MM.1S (cell line): ENCODE results near the gene CSGALNACT2.
A peak's percentile ranks its signal among the peaks of the same experiment; 100 is the strongest.

Experiments
- DNase-seq: peaks from one replicate; pipeline ENCODE4 v3.0.0-alpha.2; 2015
- H2AFZ ChIP-seq: fragments of 300-600 bp; sonication (generic); 2 replicates; pipeline ENCODE4 v1.6.0; 2016; ENCODE audit warnings: antibody characterized with exemption, low read length
- H3F3A ChIP-seq: fragments of 300-600 bp; sonication (generic); 2 replicates; pipeline ENCODE4 v1.6.1; 2016; ENCODE audit warnings: mild to moderate bottlenecking, antibody characterized with exemption, low read length, moderate library complexity, mixed read lengths; ENCODE audit not compliant: insufficient read depth
- H3K27ac ChIP-seq: fragments of 300-600 bp; sonication (generic); 2 replicates; pipeline ENCODE4 v1.5.1; 2016; ENCODE audit warnings: mild to moderate bottlenecking, low read length
- H3K27me3 ChIP-seq: fragments of 300-600 bp; sonication (generic); replicated peaks from 2 replicates; pipeline ENCODE4 v1.6.0; 2016; ENCODE audit warnings: low read length; ENCODE audit not compliant: insufficient read depth
- H3K36me3 ChIP-seq: fragments of 300-600 bp; sonication (generic); replicated peaks from 2 replicates; pipeline ENCODE4 v1.6.1; 2016; ENCODE audit warnings: mild to moderate bottlenecking, low read length, mixed read lengths; ENCODE audit not compliant: insufficient read depth
- H3K4me1 ChIP-seq: fragments of 300-600 bp; sonication (generic); 2 replicates; pipeline ENCODE4 v1.6.1; 2016; ENCODE audit warnings: low read length, mixed read lengths
- H3K4me2 ChIP-seq: fragments of 300-600 bp; sonication (generic); 2 replicates; pipeline ENCODE4 v1.6.0; 2016; ENCODE audit warnings: low read depth, low read length
- H3K4me3 ChIP-seq: fragments of 300-600 bp; sonication (generic); 2 replicates; pipeline ENCODE4 v1.5.1; 2016; ENCODE audit warnings: low read length, mixed read lengths
- H3K79me2 ChIP-seq: fragments of 300-600 bp; sonication (generic); 2 replicates; pipeline ENCODE4 v1.6.1; 2016; ENCODE audit warnings: mixed run types, low read length, mixed read lengths
- H3K9ac ChIP-seq: fragments of 300-600 bp; sonication (generic); 2 replicates; pipeline ENCODE4 v1.6.1; 2016; ENCODE audit warnings: low read length, mixed read lengths
- H3K9me2 ChIP-seq: fragments of 300-600 bp; sonication (generic); replicated peaks from 2 replicates; pipeline ENCODE4 v1.6.1; 2016; ENCODE audit warnings: mild to moderate bottlenecking, low read length, mixed read lengths; ENCODE audit not compliant: insufficient read depth
- H3K9me3 ChIP-seq: fragments of 300-600 bp; sonication (generic); replicated peaks from 2 replicates; pipeline ENCODE4 v1.6.1; 2016; ENCODE audit warnings: mild to moderate bottlenecking, low read length, mixed read lengths; ENCODE audit not compliant: insufficient read depth
- H4K20me1 ChIP-seq: fragments of 300-600 bp; sonication (generic); 2 replicates; pipeline ENCODE4 v1.6.1; 2016; ENCODE audit warnings: mild to moderate bottlenecking, low read length, moderate library complexity, mixed read lengths; ENCODE audit not compliant: insufficient read depth
- CTCF ChIP-seq: fragments of 300-600 bp; sonication (generic); IDR thresholded peaks from 2 replicates; pipeline ENCODE4 v1.5.1; 2016; ENCODE audit warnings: antibody characterized with exemption, low read length, mixed read lengths
- EZH2 ChIP-seq: fragments of 300-600 bp; sonication (generic); optimal IDR thresholded peaks from 2 replicates; pipeline ENCODE3; 2017; ENCODE audit warnings: low read depth, mild to moderate bottlenecking, antibody characterized with exemption, low read length, mixed read lengths
- EZH2phosphoT487 ChIP-seq: fragments of 300-600 bp; sonication (generic); IDR thresholded peaks from 2 replicates; pipeline ENCODE4 v1.6.1; 2018; ENCODE audit warnings: antibody characterized with exemption, low read length

Gene CSGALNACT2

GRCh38 chr10:43125881-43126731 lies 12.1 kb upstream of the CSGALNACT2 start:
- H3K79me2 ChIP-seq: no peaks in the 10 kb centered on the region
- no peak for DNase-seq
- 0 out of 2 replicates have a peak overlapping the region, but pooled peaks have one; percentile 1 for H3K4me2 ChIP-seq
- no peaks in the 10 kb centered on the region for H3K9me2 ChIP-seq
- no peaks in the 10 kb centered on the region for H3K27me3 ChIP-seq
- no peaks in the 10 kb centered on the region for H4K20me1 ChIP-seq
- no peak overlapping the region for H3K27ac ChIP-seq
- H3K9ac ChIP-seq: no peak overlapping the region
- H2AFZ ChIP-seq: no peak overlapping the region
- no peaks in the 10 kb centered on the region for H3K36me3 ChIP-seq
- no peaks in the 10 kb centered on the region for H3K9me3 ChIP-seq
- no peak overlapping the region for H3K4me3 ChIP-seq
- peaks cover 11% of the 10 kb centered on the region for H3F3A ChIP-seq
- peaks cover 28% of the 10 kb centered on the region for H3K4me1 ChIP-seq
- no peak for TF ChIP-seq CTCF

- H3K9me2 ChIP-seq: no peaks in the 10 kb centered on the region
- H3K27me3 ChIP-seq: no peaks in the 10 kb centered on the region
- H3K4me3 ChIP-seq: no peak overlapping the region
- H3K79me2 ChIP-seq: no peaks in the 10 kb centered on the region
- DNase-seq: no peak
- H3K4me1 ChIP-seq: peaks cover 28% of the 10 kb centered on the region
- no peaks in the 10 kb centered on the region for H3K36me3 ChIP-seq
- no peak overlapping the region for H3K9ac ChIP-seq
- no peaks in the 10 kb centered on the region for H4K20me1 ChIP-seq
- H3K9me3 ChIP-seq: no peaks in the 10 kb centered on the region
- H3F3A ChIP-seq: peaks cover 11% of the 10 kb centered on the region
- H3K27ac ChIP-seq: no peak overlapping the region
- TF ChIP-seq CTCF (no peak), EZH2 (no peak), EZH2phosphoT487 (no peak)
- no peak overlapping the region for H2AFZ ChIP-seq
- 0 out of 2 replicates have a peak overlapping the region, but pooled peaks have one; percentile 1 for H3K4me2 ChIP-seq
Measured at GRCh38 chr10:43126759-43127424, 11.4 kb upstream of the CSGALNACT2 start.

- DNase-seq: no peak
- H3K4me1 ChIP-seq: peaks cover 28% of the 10 kb centered on the region
- H3K27ac ChIP-seq: no peak overlapping the region
- no peaks in the 10 kb centered on the region for H3K27me3 ChIP-seq
- H3K9ac ChIP-seq: no peak overlapping the region
- H3K4me2 ChIP-seq: no peak overlapping the region
- no peak overlapping the region for H3K4me3 ChIP-seq
- no peaks in the 10 kb centered on the region for H3K9me3 ChIP-seq
- no peak overlapping the region for H2AFZ ChIP-seq
- H3F3A ChIP-seq: peaks cover 11% of the 10 kb centered on the region
- no peaks in the 10 kb centered on the region for H4K20me1 ChIP-seq
- H3K36me3 ChIP-seq: no peaks in the 10 kb centered on the region
- H3K9me2 ChIP-seq: no peaks in the 10 kb centered on the region
- H3K79me2 ChIP-seq: no peaks in the 10 kb centered on the region
- TF ChIP-seq EZH2phosphoT487 (no peak), EZH2 (no peak), CTCF (no peak)
Measured at GRCh38 chr10:43127442-43127841, 10.8 kb upstream of the CSGALNACT2 start.
